B cell (primary cell): ENCODE data around the gene SDC1. TPM values are rescaled to one million over a fixed set of nuclear protein-coding genes. Genes with fewer than 3 reads are reported as not detected.

ENCODE experiments used
- ATAC-seq: fragments of 200-7000 bp; cut with Tn5 transposase; one replicate; pipeline ENCODE4 v1.10.0; 2021; ENCODE audit warnings: low read depth, mild to moderate bottlenecking, moderate number of reproducible peaks, moderate library complexity
- CTCF ChIA-PET: fragments of 350-600 bp; sonication (Branson Sonifier 250); formaldehyde crosslinking; loops from one replicate; lab custom pipeline; 2021; ENCODE audit warnings: antibody characterized with exemption, inconsistent platforms; lab: Charles Lee
- POLR2A ChIA-PET: fragments of 350-600 bp; sonication (Branson Sonifier 250); formaldehyde crosslinking; loops from one replicate; lab custom pipeline; 2021; ENCODE audit warnings: antibody characterized with exemption; lab: Charles Lee
- DNase-seq: peaks from one replicate; pipeline ENCODE4 v3.0.0; 2013
- H2AFZ ChIP-seq: 2 replicates; pipeline ENCODE4 v1.6.1; 2012; ENCODE audit warnings: mild to moderate bottlenecking, low read depth, low read length; ENCODE audit not compliant: insufficient read depth, poor library complexity, severe bottlenecking
- H3K27ac ChIP-seq, 2 donors: 1 replicate in 1 of 2; 2 replicates in 1 of 2; pipeline ENCODE4 v1.5.1; 2012 to 2013; ENCODE audit warnings: low read length in 2 of 2, mild to moderate bottlenecking in 2 of 2, moderate library complexity in 1 of 2
- H3K27me3 ChIP-seq, 4 experiments: fragments of 200-600 bp in 1 of 4; sonication (generic) in 1 of 4; replicated peaks in 1 of 4; 1 replicate in 2 of 4; 2 replicates in 2 of 4; pipeline versions ENCODE4 v1.6.1 to v1.7.0; 2013 to 2016; ENCODE audit warnings: low read length in 3 of 4, mild to moderate bottlenecking in 2 of 4, mixed read lengths in 1 of 4, moderate library complexity in 1 of 4; ENCODE audit not compliant: insufficient read depth in 4 of 4, control insufficient read depth in 3 of 4; ENCODE audit errors: control extremely low read depth in 1 of 4
- H3K36me3 ChIP-seq, 2 experiments: replicated peaks in 1 of 2; 1 replicate in 1 of 2; 2 replicates in 1 of 2; pipeline versions ENCODE4 v1.6.1 to v1.7.1; 2013; ENCODE audit warnings: low read length in 1 of 2; ENCODE audit not compliant: insufficient read depth in 2 of 2, control insufficient read depth in 1 of 2; ENCODE audit errors: control extremely low read depth in 1 of 2, extremely low read depth in 1 of 2
- H3K4me1 ChIP-seq, 2 donors: fragments of 200-600 bp in 1 of 2; sonication (generic) in 1 of 2; 1 replicate in 1 of 2; 2 replicates in 1 of 2; pipeline versions ENCODE4 v1.5.1 to v1.6.1; 2013 to 2017; ENCODE audit warnings: low read length in 2 of 2; ENCODE audit not compliant: control insufficient read depth in 2 of 2, insufficient read depth in 2 of 2
- H3K4me2 ChIP-seq: replicated peaks from 2 replicates; pipeline ENCODE3; 2012; ENCODE audit warnings: mild to moderate bottlenecking, low read depth, low read length; ENCODE audit not compliant: poor library complexity, severe bottlenecking
- H3K4me3 ChIP-seq, 5 experiments: fragments of 200-600 bp in 1 of 5; sonication (generic) in 1 of 5; 1 replicate in 3 of 5; 2 replicates in 2 of 5; pipeline versions ENCODE4 v1.5.1 to v1.7.0; 2011 to 2016; ENCODE audit warnings: low read length in 4 of 5, mild to moderate bottlenecking in 4 of 5, low read depth in 2 of 5, control low read depth in 1 of 5, moderate library complexity in 1 of 5; ENCODE audit not compliant: insufficient read depth in 1 of 5; ENCODE audit errors: control extremely low read depth in 1 of 5, extremely low read depth in 1 of 5
- H3K79me2 ChIP-seq: fragments of 200-600 bp; sonication (generic); one replicate; pipeline ENCODE4 v1.6.0; 2016; ENCODE audit warnings: low read length; ENCODE audit not compliant: control insufficient read depth, insufficient read depth
- H3K9ac ChIP-seq: fragments of 200-600 bp; sonication (generic); 2 replicates; pipeline ENCODE4 v1.6.1; 2017; ENCODE audit warnings: mild to moderate bottlenecking, low read length, moderate library complexity
- H3K9me3 ChIP-seq, 3 donors: one replicate each; pipeline versions ENCODE4 v1.6.1 to v1.7.1; 2013; ENCODE audit warnings: low read length in 2 of 3; ENCODE audit not compliant: control insufficient read depth in 2 of 3, insufficient read depth in 1 of 3; ENCODE audit errors: control extremely low read depth in 1 of 3
- H4K20me1 ChIP-seq: 2 replicates; pipeline ENCODE4 v1.6.0; 2012; ENCODE audit warnings: mild to moderate bottlenecking, low read length; ENCODE audit not compliant: insufficient read depth, control insufficient read depth, poor library complexity, severe bottlenecking
- H3K27ac Mint-ChIP-seq: one replicate; pipeline ENCODE4 v1.8.0; 2021; ENCODE audit warnings: mixed read lengths
- H3K27me3 Mint-ChIP-seq: one replicate; pipeline ENCODE4 v1.8.0; 2021; ENCODE audit warnings: mixed read lengths
- H3K4me1 Mint-ChIP-seq: one replicate; pipeline ENCODE4 v1.8.0; 2021; ENCODE audit warnings: mixed read lengths
- H3K4me3 Mint-ChIP-seq: one replicate; pipeline ENCODE4 v1.8.0; 2021; ENCODE audit warnings: mixed read lengths
- H3K9me3 Mint-ChIP-seq: one replicate; pipeline ENCODE4 v1.8.0; 2022; ENCODE audit warnings: mixed read lengths; ENCODE audit not compliant: insufficient read depth
- CTCF ChIP-seq: fragments of 200-600 bp; IDR thresholded peaks from one replicate; pipeline ENCODE4 v1.8.0; 2022; ENCODE audit warnings: antibody characterized with exemption, mild to moderate bottlenecking
- EZH2 ChIP-seq: IDR thresholded peaks from 2 replicates; pipeline ENCODE4 v1.6.1; 2012; ENCODE audit warnings: borderline replicate concordance, low read depth, mild to moderate bottlenecking, moderate library complexity, low read length; ENCODE audit not compliant: insufficient read depth, poor library complexity, severe bottlenecking
- WGBS: methylation state at CpG from one replicate; pipeline ENCODE4 v1.1.5; 2013; ENCODE audit warnings: missing lambda C conversion rate; ENCODE audit not compliant: insufficient coverage; 5-methylcytosine and 5-hydroxymethylcytosine counted together
- intact Hi-C: fragments of 100-400 bp; cut with micrococcal nuclease; formaldehyde crosslinking; loops from one replicate; pipeline ENCODE4 v1.10.0; 2022
- polyA plus RNA-seq: library from polyadenylated mRNA; depleted of rRNA; stranded (reverse); fragments of >200 nt; gene quantifications from 2 replicates; pipeline ENCODE4 v1.2.3, GENCODE V29; 2012
- total RNA-seq, 2 donors: library from RNA; stranded (reverse); fragments of 120-200 nt in 1 of 2; gene quantifications; 1 replicate in 1 of 2; 2 replicates in 1 of 2; pipeline versions ENCODE4 v1.2.3 to v1.2.4, GENCODE V29; 2013 to 2022

SDC1 gene
- total and polyA plus RNA-seq, 2 donors (not counting 1 experiment from before 2014, with no cell fraction given) = 0.22 TPM; not detected in 1

GRCh38 chr2:20164061-20164733, 60.7 kb downstream of the SDC1 start:
- no peaks in the 10 kb centered on the region for H4K20me1 ChIP-seq
- H3K79me2 ChIP-seq = no peaks in the 10 kb centered on the region
- ChIA-PET CTCF (no interaction called here), POLR2A (no interaction called here)
- H3K4me2 ChIP-seq = no peak overlapping the region
- Mint-ChIP-seq H3K4me3 (no peak overlapping the region), H3K9me3 (no peaks in the 10 kb centered on the region), H3K27ac (no peak overlapping the region), H3K4me1 (no peaks in the 10 kb centered on the region), H3K27me3 (peaks cover 15% of the 10 kb centered on the region)
- DNase-seq (no peak), ATAC-seq (no peak)
- TF ChIP-seq CTCF (no peak), EZH2 (no peak)
- no peak overlapping the region for H3K9ac ChIP-seq
- no peaks in the 10 kb centered on the region for H3K36me3 ChIP-seq
- no peak overlapping the region for H3K27ac ChIP-seq
- 84% methylated on average over 7 of the region's 10 CpGs for WGBS
- peaks cover 0 to 5% (median 2%) of the 10 kb centered on the region in 4 experiments for H3K27me3 ChIP-seq
- intact Hi-C loops = no loop called here
- no peaks in the 10 kb centered on the region for H3K9me3 ChIP-seq
- H3K4me1 ChIP-seq = no peaks in the 10 kb centered on the region
- H3K4me3 ChIP-seq = no peak overlapping the region
- no peak overlapping the region for H2AFZ ChIP-seq

GRCh38 chr2:20159411-20160070, 65.4 kb downstream of the SDC1 start:
- Mint-ChIP-seq H3K27ac (no peak overlapping the region), H3K9me3 (no peaks in the 10 kb centered on the region), H3K27me3 (peaks cover 15% of the 10 kb centered on the region), H3K4me1 (no peaks in the 10 kb centered on the region), H3K4me3 (no peak overlapping the region)
- Histone ChIP-seq H3K79me2 (no peaks in the 10 kb centered on the region), H2AFZ (no peak overlapping the region), H3K9ac (no peak overlapping the region), H3K4me2 (no peak overlapping the region), H3K4me3 (no peak overlapping the region), H4K20me1 (no peaks in the 10 kb centered on the region), H3K27me3 (peaks cover 0 to 5% (median 2%) of the 10 kb centered on the region in 4 experiments), H3K9me3 (no peaks in the 10 kb centered on the region), H3K36me3 (no peaks in the 10 kb centered on the region), H3K4me1 (no peaks in the 10 kb centered on the region), H3K27ac (no peak overlapping the region)
- ChIA-PET POLR2A (no interaction called here), CTCF (no interaction called here)
- no CpG with 5 or more reads among the region's 2 CpGs for WGBS
- DNase-seq (no peak), ATAC-seq (no peak)
- TF ChIP-seq CTCF (no peak), EZH2 (no peak)
- intact Hi-C loops = no loop called here
